NCI-H2029 (cell line): ENCODE data around the gene DQX1.
"Not testable (repeated sequence)": the region's sequence is repeated elsewhere in the genome, so short reads cannot be mapped to it uniquely, and the experiment has no call there.

Experiments
- DNase-seq: peaks from one replicate; lab custom pipeline; 2025; lab: John Stamatoyannopoulos, UW

The DQX1 gene

GRCh38 chr2:74525717-74526648 is at the start of gene DQX1:
TSS of gene DQX1 (minus strand) at chr2:74526231. CDS start at chr2:74525729, 502 bp downstream.
- DNase-seq, result no peak

GRCh38 chr2:74575320-74575719 is 49.3 kb upstream of the DQX1 start:
- no peak for DNase-seq

GRCh38 chr2:74573747-74574562 is 47.9 kb upstream of the DQX1 start:
- no peak for DNase-seq

GRCh38 chr2:74572178-74572925 is 46.3 kb upstream of the DQX1 start:
- no peak for DNase-seq

- DNase-seq, result no peak
Observed at GRCh38 chr2:74571058-74571457, 45.0 kb upstream of the DQX1 start.

- DNase-seq, result no peak
Observed at GRCh38 chr2:74569686-74570085, 43.7 kb upstream of the DQX1 start.

GRCh38 chr2:74567881-74568280 is 41.9 kb upstream of the DQX1 start:
- no peak for DNase-seq

GRCh38 chr2:74566754-74567085 is 40.7 kb upstream of the DQX1 start:
- no peak for DNase-seq

GRCh38 chr2:74566076-74566753 is 40.2 kb upstream of the DQX1 start:
- DNase-seq, result no peak

- no peak for DNase-seq
Observed at GRCh38 chr2:74564222-74564621, 38.2 kb upstream of the DQX1 start.

- no peak for DNase-seq
Observed at GRCh38 chr2:74562126-74562775, 36.2 kb upstream of the DQX1 start.

- DNase-seq, result not testable (repeated sequence)
Observed at GRCh38 chr2:74561022-74561421, 35.0 kb upstream of the DQX1 start.

- DNase-seq, result no peak
Observed at GRCh38 chr2:74560591-74560990, 34.6 kb upstream of the DQX1 start.

- no peak for DNase-seq
Observed at GRCh38 chr2:74559912-74560311, 33.9 kb upstream of the DQX1 start.

- DNase-seq, result no peak
Observed at GRCh38 chr2:74558284-74559230, 32.5 kb upstream of the DQX1 start.

- DNase-seq, result no peak
Observed at GRCh38 chr2:74556831-74557370, 30.9 kb upstream of the DQX1 start.

GRCh38 chr2:74556159-74556558 is 30.1 kb upstream of the DQX1 start:
- no peak for DNase-seq

- DNase-seq, result no peak
Observed at GRCh38 chr2:74555610-74556103, 29.6 kb upstream of the DQX1 start.

GRCh38 chr2:74554820-74555531 is 28.9 kb upstream of the DQX1 start:
- no peak for DNase-seq
